IPS-15b (cell line): ENCODE data around the gene PPP1R14C.

ENCODE experiments used
- H3K27me3 ChIP-seq: one replicate; pipeline ENCODE4 v1.6.1; 2013; ENCODE audit warnings: low read length; ENCODE audit not compliant: control insufficient read depth, insufficient read depth
- H3K36me3 ChIP-seq: one replicate; pipeline ENCODE4 v1.6.1; 2013; ENCODE audit warnings: low read length; ENCODE audit not compliant: control insufficient read depth, insufficient read depth
- H3K4me1 ChIP-seq: one replicate; pipeline ENCODE4 v1.6.1; 2013; ENCODE audit warnings: mild to moderate bottlenecking, low read length; ENCODE audit not compliant: control insufficient read depth, insufficient read depth
- H3K4me3 ChIP-seq: one replicate; pipeline ENCODE4 v1.5.1; 2013; ENCODE audit warnings: low read depth, low read length
- H3K9ac ChIP-seq: one replicate; pipeline ENCODE4 v1.6.1; 2013; ENCODE audit warnings: low read depth, mild to moderate bottlenecking, low read length
- H3K9me3 ChIP-seq: one replicate; pipeline ENCODE4 v1.6.1; 2013; ENCODE audit warnings: mild to moderate bottlenecking, low read length; ENCODE audit not compliant: control insufficient read depth, insufficient read depth

The PPP1R14C gene

DNA sequence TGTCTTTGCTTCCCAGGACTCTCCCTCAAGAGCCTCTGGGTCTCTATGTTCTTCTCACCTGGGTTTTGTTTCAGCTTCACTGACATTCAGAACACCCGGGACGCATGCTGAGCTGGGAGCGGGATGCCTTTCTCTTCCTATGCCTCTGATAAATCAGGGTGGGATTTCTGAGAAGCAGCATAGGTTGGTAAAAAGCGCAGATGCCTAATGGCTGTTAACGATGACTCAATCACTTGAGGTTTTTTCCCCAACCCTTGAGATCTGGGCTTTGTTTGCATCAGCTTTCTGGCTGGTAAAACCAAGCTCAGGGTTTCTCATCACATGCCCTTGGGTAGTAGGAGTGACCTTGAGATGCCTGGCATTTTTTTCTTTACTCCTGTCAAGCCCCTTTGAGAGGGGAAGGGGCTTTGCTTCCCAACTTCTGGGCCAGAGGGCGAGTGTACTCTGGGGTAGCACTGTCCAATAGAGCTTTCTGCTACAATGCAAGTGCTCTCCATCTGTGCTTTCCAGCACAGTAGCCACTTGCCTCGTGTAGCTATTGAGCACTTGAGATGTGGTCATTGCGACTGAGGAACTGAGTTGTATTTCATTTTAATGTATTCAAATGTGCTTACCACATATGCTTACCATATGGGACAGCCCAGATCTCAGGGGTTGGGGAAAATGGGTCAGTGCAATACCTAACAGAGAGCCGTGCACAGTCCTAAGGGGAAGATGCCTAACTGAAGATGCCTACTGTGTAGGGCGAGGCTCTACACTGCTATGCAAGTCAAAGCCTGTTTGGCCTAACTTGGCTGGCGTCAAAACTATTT, 69.1 kb downstream of the PPP1R14C start:
- Histone ChIP-seq H3K4me3 (no peak overlapping the region), H3K4me1 (no peaks in the 10 kb centered on the region), H3K9me3 (no peaks in the 10 kb centered on the region), H3K9ac (no peak overlapping the region), H3K27me3 (peaks cover 16% of the 10 kb centered on the region), H3K36me3 (no peaks in the 10 kb centered on the region)

DNA sequence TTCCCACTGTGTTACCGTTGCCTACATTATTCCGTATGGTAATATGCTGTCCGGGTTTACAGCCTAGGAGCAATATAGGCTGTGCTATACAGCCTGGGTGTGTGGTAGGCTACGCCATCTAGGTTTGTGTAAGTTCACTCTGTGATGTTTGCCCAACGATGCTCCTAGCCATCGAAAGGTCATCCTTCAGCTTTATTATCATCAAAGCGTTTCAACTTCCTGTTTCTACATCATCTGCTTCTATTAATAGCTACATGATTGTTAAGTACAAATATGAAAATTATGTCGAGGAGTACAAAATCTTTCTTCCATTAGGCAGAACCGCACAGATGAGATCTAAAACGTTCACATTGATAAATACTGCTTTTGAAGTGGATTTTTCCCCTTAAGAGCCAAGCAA, 69.9 kb downstream of the PPP1R14C start:
- Histone ChIP-seq H3K4me3 (no peak overlapping the region), H3K36me3 (no peaks in the 10 kb centered on the region), H3K9ac (no peak overlapping the region), H3K4me1 (no peaks in the 10 kb centered on the region), H3K9me3 (no peaks in the 10 kb centered on the region), H3K27me3 (peaks cover 16% of the 10 kb centered on the region)

DNA sequence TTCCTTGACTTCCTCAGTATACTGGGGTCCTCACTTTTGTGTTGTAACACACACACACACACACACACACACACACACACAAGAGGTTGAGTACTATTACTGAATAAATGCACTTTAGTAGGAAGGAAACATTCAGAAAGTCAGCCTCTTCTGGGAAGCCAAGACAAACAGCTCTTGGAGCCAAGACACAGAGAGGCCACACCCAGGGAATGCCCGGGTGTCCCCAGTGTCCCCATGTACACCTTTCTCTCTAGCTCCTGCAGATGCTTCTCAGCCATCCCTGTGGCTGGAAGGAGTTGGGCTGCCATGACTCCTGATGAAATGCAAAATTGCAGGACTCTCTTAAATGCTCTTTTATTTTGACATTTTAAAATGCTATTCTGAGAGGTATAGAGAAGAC, 70.5 kb downstream of the PPP1R14C start:
- Histone ChIP-seq H3K9ac (no peak overlapping the region), H3K27me3 (peaks cover 16% of the 10 kb centered on the region), H3K4me3 (no peak overlapping the region), H3K9me3 (no peaks in the 10 kb centered on the region), H3K4me1 (no peaks in the 10 kb centered on the region), H3K36me3 (no peaks in the 10 kb centered on the region)

DNA sequence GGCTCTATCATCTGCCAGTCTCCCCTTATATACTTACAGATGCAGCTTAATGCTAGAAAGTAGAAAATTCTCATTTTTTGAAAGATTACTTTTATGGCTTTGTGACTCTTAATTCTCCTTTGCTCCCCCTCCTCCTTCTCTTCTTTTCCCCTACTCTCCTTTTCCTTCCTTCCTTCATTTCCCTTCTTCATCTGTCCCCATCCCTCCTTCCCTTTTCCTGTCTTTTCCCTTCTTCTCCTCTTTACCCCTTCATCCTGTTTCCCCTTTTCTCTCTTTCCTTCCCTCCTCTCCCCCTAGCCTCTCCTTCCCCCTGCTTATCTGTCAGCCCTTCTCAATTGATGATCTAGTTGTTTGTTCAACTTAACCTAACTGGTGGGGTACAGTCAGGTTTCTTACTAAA, 71.5 kb downstream of the PPP1R14C start:
- Histone ChIP-seq H3K9me3 (no peaks in the 10 kb centered on the region), H3K4me1 (no peaks in the 10 kb centered on the region), H3K4me3 (no peak overlapping the region), H3K9ac (no peak overlapping the region), H3K36me3 (no peaks in the 10 kb centered on the region), H3K27me3 (peaks cover 16% of the 10 kb centered on the region)

DNA sequence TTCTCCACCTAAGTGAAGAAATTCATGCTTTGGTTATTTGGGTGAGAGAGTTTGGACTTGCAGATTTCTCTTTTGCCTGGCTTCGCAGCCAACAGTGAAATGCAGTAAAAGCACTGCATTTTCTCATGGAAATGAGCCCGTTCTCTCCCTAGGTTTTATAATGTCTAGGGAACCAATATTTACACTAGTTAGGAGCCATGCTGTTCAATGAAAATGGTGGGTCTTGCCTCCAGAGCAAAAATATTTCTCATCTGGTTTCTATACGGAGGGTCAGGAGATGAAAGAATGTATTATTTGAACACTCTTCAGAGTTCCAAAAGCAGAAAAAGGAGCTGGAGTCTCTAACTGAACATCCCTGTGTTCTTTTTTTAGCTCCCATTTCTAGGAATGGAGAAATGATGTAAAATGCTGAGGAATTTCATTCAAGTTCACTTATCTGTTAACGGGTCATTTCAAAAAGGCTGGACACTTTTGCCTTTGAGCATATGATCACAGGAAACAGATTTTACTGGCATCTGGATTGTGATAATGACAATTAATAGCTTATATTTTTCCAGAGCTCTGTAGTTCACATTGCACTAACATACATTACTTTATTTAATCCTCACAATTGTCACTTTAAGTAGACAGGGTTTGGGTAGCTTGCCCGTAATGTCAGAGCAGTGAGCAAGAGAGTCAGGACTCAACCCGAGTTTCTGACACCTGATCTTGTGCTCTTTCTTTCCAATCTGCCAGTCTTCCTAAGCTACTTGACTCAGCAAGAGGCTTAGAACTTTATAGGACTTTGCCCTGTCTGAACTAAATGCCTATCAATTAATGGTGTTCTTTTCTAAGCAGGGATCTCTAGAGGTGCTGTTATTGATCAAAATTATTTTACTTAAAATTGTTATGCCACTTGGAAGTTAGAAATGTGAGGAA, 78.0 kb downstream of the PPP1R14C start:
- peaks cover 5% of the 10 kb centered on the region for H3K4me1 ChIP-seq
- no peak overlapping the region for H3K9ac ChIP-seq
- peaks cover 4% of the 10 kb centered on the region for H3K27me3 ChIP-seq
- no peak overlapping the region for H3K4me3 ChIP-seq
- H3K36me3 ChIP-seq: no peaks in the 10 kb centered on the region
- H3K9me3 ChIP-seq: no peaks in the 10 kb centered on the region

DNA sequence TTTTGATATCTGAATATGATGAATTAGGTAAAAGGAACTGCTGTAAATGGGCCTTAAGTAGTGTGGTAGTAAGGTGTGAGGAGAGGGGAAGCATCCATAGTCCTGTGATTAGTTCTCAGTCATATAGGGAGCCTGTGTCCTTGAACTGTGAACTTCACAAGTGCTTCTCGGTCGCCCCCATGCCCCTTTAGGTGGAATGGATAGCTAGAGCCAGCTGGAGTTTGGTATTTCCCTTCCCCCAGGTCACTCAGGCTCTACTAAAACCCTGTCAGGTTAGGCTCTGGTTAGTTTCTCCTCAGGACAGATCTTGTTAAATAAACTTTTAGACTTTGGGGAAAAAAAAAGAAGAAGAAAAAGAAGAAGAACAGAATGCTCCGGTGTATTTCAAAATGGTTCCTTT, 82.0 kb downstream of the PPP1R14C start:
- Histone ChIP-seq H3K4me3 (no peak overlapping the region), H3K9me3 (no peaks in the 10 kb centered on the region)

DNA sequence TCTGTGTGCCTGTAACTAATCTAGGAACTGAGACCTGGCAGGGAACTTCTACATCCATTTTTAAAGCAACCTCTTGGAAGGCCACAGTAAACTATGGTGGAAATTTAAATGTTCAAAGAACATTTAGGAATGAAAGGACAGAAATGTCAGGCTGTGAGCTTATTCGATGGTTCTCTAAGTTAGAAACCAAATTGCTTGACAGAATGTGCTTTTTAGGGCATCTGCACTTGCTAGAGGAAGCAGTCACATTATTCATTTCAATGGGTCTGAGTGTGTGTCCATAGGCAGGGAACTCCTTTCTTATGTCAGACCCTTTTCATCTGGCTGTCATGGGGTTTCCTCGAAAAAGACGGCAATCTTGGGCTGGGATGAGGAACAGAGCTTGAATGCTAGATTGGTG, 84.4 kb downstream of the PPP1R14C start:
- peaks cover 17% of the 10 kb centered on the region for H3K4me1 ChIP-seq
- no peak overlapping the region for H3K9ac ChIP-seq
- H3K27me3 ChIP-seq: peaks cover 59% of the 10 kb centered on the region
- H3K36me3 ChIP-seq: no peaks in the 10 kb centered on the region
- H3K4me3 ChIP-seq: no peak overlapping the region
- no peaks in the 10 kb centered on the region for H3K9me3 ChIP-seq

More for the DNA sequence above, 82.0 kb downstream of the PPP1R14C start:
- Histone ChIP-seq H3K9ac (no peak overlapping the region), H3K4me1 (peaks cover 17% of the 10 kb centered on the region), H3K27me3 (peaks cover 36% of the 10 kb centered on the region), H3K36me3 (no peaks in the 10 kb centered on the region)

DNA sequence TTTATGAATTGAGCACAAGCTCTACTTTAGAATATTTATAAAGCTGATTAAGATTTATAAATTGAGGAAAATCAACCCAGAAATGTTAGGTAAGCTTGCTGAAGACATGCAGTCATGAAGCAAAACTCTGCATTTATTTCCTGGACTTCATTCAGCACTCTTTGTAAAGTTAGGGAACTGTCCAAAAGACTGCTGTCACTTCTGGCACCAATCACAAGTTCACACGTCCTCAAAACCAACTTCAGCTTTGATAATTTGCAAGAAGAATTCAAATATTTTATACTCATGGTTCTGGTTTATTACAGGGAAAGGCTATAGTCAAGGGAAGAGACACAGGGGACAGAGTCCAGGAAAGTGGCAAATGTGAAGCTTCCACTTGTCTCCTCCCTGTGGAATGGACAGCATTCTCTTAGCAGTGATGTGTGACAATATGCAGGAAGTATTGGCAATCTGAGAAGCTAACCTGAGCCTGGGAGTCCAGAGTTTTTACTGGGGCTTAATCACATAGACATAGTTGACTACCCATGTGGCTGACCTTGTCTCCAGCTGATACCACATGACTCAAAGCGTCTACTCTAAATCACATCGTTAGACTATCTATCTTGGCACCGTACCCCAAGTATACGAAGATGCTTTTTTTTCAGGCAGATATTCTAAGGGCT, 85.4 kb downstream of the PPP1R14C start:
- Histone ChIP-seq H3K4me3 (no peak overlapping the region), H3K9ac (no peak overlapping the region), H3K36me3 (no peaks in the 10 kb centered on the region), H3K9me3 (no peaks in the 10 kb centered on the region), H3K27me3 (peaks cover 61% of the 10 kb centered on the region), H3K4me1 (peaks cover 17% of the 10 kb centered on the region)

DNA sequence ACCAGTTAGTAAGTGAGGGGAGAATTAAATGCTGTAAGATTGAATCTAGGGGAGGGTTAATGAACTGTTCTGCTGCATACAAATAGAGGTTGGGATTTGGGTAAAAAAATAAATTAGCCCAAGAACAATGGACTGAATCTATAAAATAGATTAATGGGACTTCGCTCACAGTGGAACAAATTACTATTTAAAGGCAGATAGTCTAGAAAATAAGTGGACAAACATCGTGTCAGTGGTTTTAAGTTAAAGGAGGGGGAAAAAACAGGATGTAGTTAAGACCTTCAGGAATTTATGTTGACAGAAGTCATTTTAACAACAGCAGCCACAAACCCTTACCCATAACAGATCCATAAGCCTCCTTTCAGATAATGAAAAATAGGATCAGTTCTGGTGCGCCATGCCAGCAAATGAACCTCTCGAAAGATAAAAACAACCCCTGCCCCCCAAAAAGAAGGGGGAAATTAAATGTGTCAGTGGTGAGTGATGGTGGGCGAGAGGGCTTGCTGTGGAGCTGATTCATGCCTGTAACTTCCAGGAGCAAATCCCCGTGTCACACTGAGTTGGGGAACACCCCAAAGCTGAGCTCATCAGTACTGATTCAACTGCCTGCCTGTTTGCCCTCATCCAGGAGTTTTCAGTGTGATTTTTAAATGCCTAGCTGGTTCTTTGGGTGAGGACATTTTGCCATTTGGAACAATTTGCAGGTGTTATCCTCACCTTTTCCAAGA, 86.8 kb downstream of the PPP1R14C start:
- peaks cover 61% of the 10 kb centered on the region for H3K27me3 ChIP-seq
- no peaks in the 10 kb centered on the region for H3K36me3 ChIP-seq
- peaks cover 17% of the 10 kb centered on the region for H3K4me1 ChIP-seq
- no peak overlapping the region for H3K4me3 ChIP-seq
- no peak overlapping the region for H3K9ac ChIP-seq
- no peaks in the 10 kb centered on the region for H3K9me3 ChIP-seq

DNA sequence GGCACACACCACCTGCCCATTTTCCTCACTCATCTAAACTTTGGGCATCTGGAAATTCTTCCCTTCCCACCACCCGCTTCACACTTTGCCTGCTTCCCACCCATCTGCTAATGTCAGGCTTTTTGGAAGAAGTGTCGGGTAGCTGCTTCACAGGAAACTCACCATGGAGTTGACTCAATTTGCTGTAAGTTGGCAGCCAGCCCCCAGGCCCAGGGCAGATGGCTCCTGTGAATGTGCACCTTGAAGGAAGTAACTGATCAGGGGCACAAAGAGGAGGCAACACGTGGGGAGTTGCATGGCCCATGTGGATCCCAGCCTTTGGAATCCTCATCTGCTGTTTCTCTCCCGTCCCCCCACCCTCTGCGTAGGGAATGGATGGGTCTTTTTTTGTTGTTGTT, 87.3 kb downstream of the PPP1R14C start:
- H3K9me3 ChIP-seq: no peaks in the 10 kb centered on the region
- peaks cover 17% of the 10 kb centered on the region for H3K4me1 ChIP-seq
- no peak overlapping the region for H3K4me3 ChIP-seq
- no peaks in the 10 kb centered on the region for H3K36me3 ChIP-seq
- H3K27me3 ChIP-seq: peaks cover 61% of the 10 kb centered on the region
- H3K9ac ChIP-seq: no peak overlapping the region

DNA sequence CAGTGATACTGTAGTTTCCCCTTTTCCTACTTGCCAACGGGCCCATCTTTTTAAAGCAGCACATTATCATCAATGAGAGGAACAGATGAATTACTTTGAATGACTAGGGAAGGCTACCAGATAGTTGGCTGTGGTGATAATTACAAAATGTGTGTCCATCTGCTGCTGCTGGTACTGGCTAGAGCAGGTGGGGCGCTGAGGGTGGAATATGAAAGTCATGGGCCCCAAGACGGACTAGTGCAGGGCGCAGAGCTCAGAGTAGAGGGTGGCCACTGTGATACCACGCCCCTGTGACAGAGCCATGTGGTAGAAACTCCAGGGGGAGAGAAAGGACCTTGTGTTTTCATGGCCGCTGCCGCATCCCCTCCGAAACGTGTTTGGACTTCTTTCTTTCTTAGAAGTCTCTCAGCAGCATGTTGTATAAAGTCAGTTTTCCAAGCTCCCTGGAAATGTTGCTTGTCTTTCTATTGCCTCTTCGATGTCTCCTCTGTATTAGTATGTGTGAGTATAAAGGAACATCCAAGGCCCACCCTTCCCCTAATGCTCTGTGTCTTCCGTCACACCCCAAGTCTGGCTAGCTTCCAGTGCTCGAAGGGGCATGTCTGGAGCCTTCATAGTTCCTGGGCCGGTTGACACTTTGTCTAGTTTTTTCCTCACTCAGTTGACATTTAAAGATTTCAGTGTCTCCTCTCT, 88.1 kb downstream of the PPP1R14C start:
- Histone ChIP-seq H3K9me3 (no peaks in the 10 kb centered on the region), H3K4me3 (no peak overlapping the region), H3K9ac (no peak overlapping the region), H3K36me3 (no peaks in the 10 kb centered on the region), H3K27me3 (peaks cover 56% of the 10 kb centered on the region), H3K4me1 (peaks cover 10% of the 10 kb centered on the region)
